HCT116 (cell line): ENCODE measurements around the gene STX2. TPM values are rescaled to one million over a fixed set of nuclear protein-coding genes. Genes with fewer than 3 reads are reported as not detected.

Experiments used
- ATAC-seq: fragments of 200-7000 bp; cut with Tn5 transposase; 2 replicates; pipeline ENCODE4 v1.9.1; 2020; ENCODE audit warnings: mild to moderate bottlenecking, moderate library complexity
- BruUV-seq: library from RNA; stranded (reverse); fragments of 400-500 nt; replicated peaks from 2 replicates; lab custom pipeline; 2021; lab: Mats Ljungman, UMichigan
- CTCF ChIA-PET: fragments of 300-600 bp; sonication (Branson Sonifier 250); formaldehyde crosslinking; loops from one replicate; lab custom pipeline; 2021; ENCODE audit warnings: antibody characterized with exemption; lab: Charles Lee
- POLR2A ChIA-PET: fragments of 300-600, 350-600 bp; sonication (Branson Sonifier 250); formaldehyde crosslinking; loops from one replicate; lab custom pipeline; 2021; ENCODE audit warnings: antibody characterized with exemption; lab: Charles Lee
- RAD21 ChIA-PET, 2 experiments: fragments of 300-600 bp; sonication (Branson Sonifier 250); formaldehyde crosslinking; loops; one replicate each; lab custom pipeline; 2023; ENCODE audit warnings: low total read pairs in 2 of 2; ENCODE audit not compliant: uncharacterized antibody in 2 of 2, unreplicated experiment in 2 of 2, low non-redundant PET in 1 of 2; lab: Charles Lee
- DNase-seq: peaks from one replicate; pipeline ENCODE4 v3.0.0-alpha.2; 2010; ENCODE audit warnings: low read depth, low spot score
- H2AFZ ChIP-seq: fragments of 200-600 bp; shearing (Covaris generic), sonication (generic); 2 replicates; pipeline ENCODE4 v1.6.1; 2017; ENCODE audit warnings: low read depth, mixed run types, mixed read lengths, antibody characterized with exemption, low read length; ENCODE audit not compliant: poor library complexity, severe bottlenecking
- H3K27ac ChIP-seq: 2 replicates; pipeline ENCODE4 v1.5.1; 2012; ENCODE audit warnings: low read depth, low read length
- H3K27me3 ChIP-seq: fragments of 200-600 bp; sonication (generic); 2 replicates; pipeline ENCODE4 v1.6.1; 2016; ENCODE audit warnings: mixed run types, low read length, mixed read lengths; ENCODE audit not compliant: insufficient read depth
- H3K36me3 ChIP-seq, 2 experiments: fragments of 200-500 bp in 1 of 2; fragments of 200-600 bp in 1 of 2; sonication (Bioruptor generic) in 1 of 2; sonication (generic) in 1 of 2; 2 replicates each; pipeline versions ENCODE4 v1.5.1 to v1.6.1; 2014 to 2016; ENCODE audit warnings: low read length in 2 of 2, inconsistent platforms in 1 of 2, mixed read lengths in 1 of 2, mixed run types in 1 of 2; ENCODE audit not compliant: insufficient read depth in 2 of 2, control insufficient read depth in 1 of 2
- H3K4me1 ChIP-seq, 2 experiments: fragments of 200-600 bp in 1 of 2; sonication (generic) in 1 of 2; 2 replicates each; pipeline versions ENCODE4 v1.5.1 to v1.6.1; 2012 to 2017; ENCODE audit warnings: low read length in 2 of 2, inconsistent platforms in 1 of 2, mild to moderate bottlenecking in 1 of 2, mixed read lengths in 1 of 2, mixed run types in 1 of 2, moderate library complexity in 1 of 2; ENCODE audit not compliant: insufficient read depth in 2 of 2, control insufficient read depth in 1 of 2
- H3K4me2 ChIP-seq: fragments of 200-600 bp; sonication (generic); 2 replicates; pipeline ENCODE4 v1.6.1; 2017; ENCODE audit warnings: mixed run types, low read length, mixed read lengths
- H3K4me3 ChIP-seq, 2 experiments: fragments of 200-600 bp in 1 of 2; sonication (generic) in 1 of 2; replicated peaks in 1 of 2; 2 replicates each; pipeline ENCODE4 v1.5.1; 2011 to 2016; ENCODE audit warnings: low read length in 2 of 2, control low read depth in 1 of 2, low read depth in 1 of 2, mild to moderate bottlenecking in 1 of 2, mixed read lengths in 1 of 2, mixed run types in 1 of 2
- H3K79me2 ChIP-seq: fragments of 200-600 bp; sonication (generic); 2 replicates; pipeline ENCODE4 v1.6.1; 2017; ENCODE audit warnings: mild to moderate bottlenecking, mixed run types, low read length, moderate library complexity, mixed read lengths; ENCODE audit not compliant: insufficient read depth
- H3K9ac ChIP-seq: fragments of 200-600 bp; sonication (generic); 2 replicates; pipeline ENCODE4 v1.6.1; 2016; ENCODE audit warnings: low read length, mixed read lengths
- H3K9me2 ChIP-seq: fragments of 200-600 bp; sonication (generic), shearing (Covaris generic); 2 replicates; pipeline ENCODE4 v1.6.1; 2017; ENCODE audit warnings: mixed run types, mild to moderate bottlenecking, moderate library complexity; ENCODE audit not compliant: insufficient read depth
- H3K9me3 ChIP-seq, 2 experiments: fragments of 200-500 bp in 1 of 2; fragments of 200-600 bp in 1 of 2; sonication (Bioruptor generic) in 1 of 2; sonication (generic) in 1 of 2; 2 replicates each; pipeline ENCODE4 v1.6.1; 2014 to 2017; ENCODE audit warnings: low read length in 2 of 2, mixed read lengths in 2 of 2, inconsistent platforms in 1 of 2, low read depth in 1 of 2, mild to moderate bottlenecking in 1 of 2, mixed run types in 1 of 2, moderate library complexity in 1 of 2; ENCODE audit not compliant: control insufficient read depth in 1 of 2, insufficient read depth in 1 of 2
- H4K20me1 ChIP-seq: fragments of 200-600 bp; sonication (generic), shearing (Covaris generic); 2 replicates; pipeline ENCODE4 v1.6.1; 2017; ENCODE audit warnings: mixed run types, mild to moderate bottlenecking, moderate library complexity; ENCODE audit not compliant: insufficient read depth
- CBX3 ChIP-seq: IDR thresholded peaks from 2 replicates; pipeline ENCODE4 v1.6.1; 2012; ENCODE audit warnings: low read depth
- EGR1 ChIP-seq: IDR thresholded peaks from 2 replicates; pipeline ENCODE4 v1.6.1; 2012; ENCODE audit warnings: low read depth
- ELF1 ChIP-seq: IDR thresholded peaks from 2 replicates; pipeline ENCODE4 v1.6.1; 2012; ENCODE audit warnings: low read depth, borderline replicate concordance
- EZH2phosphoT487 ChIP-seq: fragments of 200-600 bp; IDR thresholded peaks from 2 replicates; pipeline ENCODE4 v1.6.1; 2018; ENCODE audit warnings: antibody characterized with exemption, borderline replicate concordance
- POLR2AphosphoS5 ChIP-seq: IDR thresholded peaks from 2 replicates; pipeline ENCODE4 v1.6.1; 2011; ENCODE audit warnings: mild to moderate bottlenecking, low read depth, low read length, moderate library complexity
- SP1 ChIP-seq: IDR thresholded peaks from 2 replicates; pipeline ENCODE4 v1.6.1; 2012; ENCODE audit warnings: low read depth
- TCF7L2 ChIP-seq: IDR thresholded peaks from 2 replicates; pipeline ENCODE4 v1.7.0; 2011; ENCODE audit warnings: borderline replicate concordance, inconsistent platforms; ENCODE audit not compliant: insufficient read depth, insufficient read length; ENCODE audit errors: extremely low read depth
- YY1 ChIP-seq: IDR thresholded peaks from 2 replicates; pipeline ENCODE4 v1.6.1; 2011; ENCODE audit warnings: low read length, low read depth, moderate library complexity, mild to moderate bottlenecking; ENCODE audit not compliant: insufficient replicate concordance; ENCODE audit errors: extremely low read depth
- ZFX ChIP-seq: fragments of 450-650 bp; IDR thresholded peaks from 2 replicates; pipeline ENCODE4 v1.6.1; 2017
- intact Hi-C: fragments of 100-400 bp; cut with micrococcal nuclease; formaldehyde crosslinking; loops from 2 replicates; pipeline ENCODE4 v1.10.0; 2022
- total RNA-seq: library from RNA; stranded (reverse); gene quantifications from one replicate; pipeline ENCODE4 v1.2.1, GENCODE V29; 2021; ENCODE audit not compliant: unreplicated experiment
- TF ChIP-seq, protein P1 (sequence below): IDR thresholded peaks from 2 replicates; pipeline ENCODE4 v1.6.1; 2011; ENCODE audit warnings: mild to moderate bottlenecking, low read length, moderate library complexity; ENCODE audit not compliant: insufficient replicate concordance; ENCODE audit errors: extremely low read depth

The STX2 gene
- total RNA-seq, 1 experiment from 2014 or later, result 19.2 TPM

DNA sequence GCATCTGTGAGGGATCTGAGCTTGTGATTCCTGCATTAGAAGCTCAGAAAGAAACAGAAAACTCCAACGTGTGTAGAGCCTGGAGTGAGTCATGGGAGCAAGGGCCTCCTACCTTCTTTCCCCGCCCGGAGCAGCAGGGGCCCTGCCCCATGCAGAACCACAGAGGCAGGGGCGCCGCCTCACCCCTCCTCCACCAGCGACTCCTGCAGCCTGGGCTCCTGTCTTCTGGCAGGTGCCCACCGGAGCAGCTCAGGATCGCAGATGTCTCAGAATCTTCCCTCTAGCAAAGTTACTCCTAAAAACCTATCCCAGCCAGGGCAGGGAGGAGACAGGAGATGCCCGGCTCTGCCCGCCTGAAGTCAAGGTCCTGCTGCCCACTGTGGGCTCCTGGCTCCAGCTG is 58.7 kb downstream of the STX2 start:
- Histone ChIP-seq H3K36me3 (no peaks in the 10 kb centered on the region), H2AFZ (no peak overlapping the region), H3K4me3 (no peak overlapping the region), H4K20me1 (no peaks in the 10 kb centered on the region), H3K27ac (no peak overlapping the region), H3K9me2 (no peaks in the 10 kb centered on the region), H3K4me2 (no peak overlapping the region), H3K9ac (no peak overlapping the region), H3K79me2 (no peaks in the 10 kb centered on the region), H3K4me1 (peaks cover 10 to 14% of the 10 kb centered on the region in 2 experiments; a peak in 3 of 4 replicates), H3K27me3 (no peaks in the 10 kb centered on the region), H3K9me3 (no peaks in the 10 kb centered on the region)
- intact Hi-C loops, result no loop called here
- CTCF ChIA-PET, result no interaction called here
- DNase-seq (no peak), ATAC-seq (no peak)
- no TSS peak for BruUV-seq
- TF ChIP-seq YY1, result no peak
- TF ChIP-seq SP1, result no peak
- TF ChIP-seq CBX3, result no peak
- no peak for TF ChIP-seq POLR2AphosphoS5
- no peak for TF ChIP-seq EGR1
- no peak for TF ChIP-seq ELF1
- no peak for TF ChIP-seq EZH2phosphoT487
- TF ChIP-seq TCF7L2, result no peak
- TF ChIP-seq, protein P1, sequence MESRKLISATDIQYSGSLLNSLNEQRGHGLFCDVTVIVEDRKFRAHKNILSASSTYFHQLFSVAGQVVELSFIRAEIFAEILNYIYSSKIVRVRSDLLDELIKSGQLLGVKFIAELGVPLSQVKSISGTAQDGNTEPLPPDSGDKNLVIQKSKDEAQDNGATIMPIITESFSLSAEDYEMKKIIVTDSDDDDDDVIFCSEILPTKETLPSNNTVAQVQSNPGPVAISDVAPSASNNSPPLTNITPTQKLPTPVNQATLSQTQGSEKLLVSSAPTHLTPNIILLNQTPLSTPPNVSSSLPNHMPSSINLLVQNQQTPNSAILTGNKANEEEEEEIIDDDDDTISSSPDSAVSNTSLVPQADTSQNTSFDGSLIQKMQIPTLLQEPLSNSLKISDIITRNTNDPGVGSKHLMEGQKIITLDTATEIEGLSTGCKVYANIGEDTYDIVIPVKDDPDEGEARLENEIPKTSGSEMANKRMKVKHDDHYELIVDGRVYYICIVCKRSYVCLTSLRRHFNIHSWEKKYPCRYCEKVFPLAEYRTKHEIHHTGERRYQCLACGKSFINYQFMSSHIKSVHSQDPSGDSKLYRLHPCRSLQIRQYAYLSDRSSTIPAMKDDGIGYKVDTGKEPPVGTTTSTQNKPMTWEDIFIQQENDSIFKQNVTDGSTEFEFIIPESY, result no peak
- TF ChIP-seq ZFX, result no peak
- RAD21 ChIA-PET, result no interaction called here
- POLR2A ChIA-PET, result no interaction called here
